Activated CD8-positive, alpha-beta memory T cell treated with anti-CD3 and anti-CD28 coated beads for 36 hours (primary cell): Measurements from ENCODE around the gene CD48. TPM values are rescaled to one million over a fixed set of nuclear protein-coding genes. Genes with fewer than 3 reads are reported as not detected.
"Not testable (repeated sequence)": the region's sequence is repeated elsewhere in the genome, so short reads cannot be mapped to it uniquely, and the experiment has no call there.

Experiments
- CTCF ChIA-PET: fragments of 350-600 bp; sonication (Branson Sonifier 250); formaldehyde crosslinking; loops from one replicate; lab custom pipeline; 2021; ENCODE audit warnings: antibody characterized with exemption; lab: Charles Lee
- POLR2A ChIA-PET: fragments of 350-600 bp; sonication (Branson Sonifier 250); formaldehyde crosslinking; loops from one replicate; lab custom pipeline; 2021; ENCODE audit warnings: antibody characterized with exemption; lab: Charles Lee
- total RNA-seq, 2 experiments: library from RNA; stranded (reverse); gene quantifications; one replicate each; pipeline ENCODE4 v1.2.3, GENCODE V29; 2021

The CD48 gene
- total RNA-seq, 2 experiments from 2014 or later = 292 to 307 TPM

GRCh38 chr1:160652924-160653619 is 58.5 kb downstream of the CD48 start:
- ChIA-PET POLR2A (no interaction called here), CTCF (interaction anchor here (1.3 kb wide), 1 partner anchor 22 kb away, joined by 5 read pairs; no protein-coding TSS in a partner anchor)

GRCh38 chr1:160652065-160652641 is 59.5 kb downstream of the CD48 start:
- CTCF ChIA-PET, POLR2A ChIA-PET: not testable (repeated sequence)

- ChIA-PET CTCF (no interaction called here), POLR2A (no interaction called here)
These were observed 60.1 kb downstream of the CD48 start for GRCh38 chr1:160651433-160652064.

GRCh38 chr1:160647329-160647720 is 64.3 kb downstream of the CD48 start:
- CTCF ChIA-PET = interaction anchor here (0.6 to 2.8 kb wide), 6 partner anchors 17 to 343 kb away, joined by 3 to 11 read pairs (median 4); no protein-coding TSS in a partner anchor
- POLR2A ChIA-PET = interaction anchor here (0.6 to 2.5 kb wide), 13 partner anchors 9 to 151 kb away, joined by 3 to 14 read pairs (median 4); partner anchors contain the start of gene CD48

GRCh38 chr1:160646711-160647328 is 64.8 kb downstream of the CD48 start, which contains the start of gene SLAMF1:
SLAMF1 (minus strand) TSS chr1:160647044; CDS start chr1:160646945, 99 bp downstream.
- ChIA-PET POLR2A (interaction anchor here (0.6 to 2.5 kb wide), 13 partner anchors 9 to 151 kb away, joined by 3 to 14 read pairs (median 4); partner anchors contain the start of gene CD48), CTCF (interaction anchor here (0.6 to 2.8 kb wide), 6 partner anchors 17 to 34 kb away, joined by 3 to 11 read pairs (median 4); no protein-coding TSS in a partner anchor)

GRCh38 chr1:160646180-160646579 is 65.4 kb downstream of the CD48 start:
- ChIA-PET CTCF (interaction anchor here (0.9 to 2.8 kb wide), 8 partner anchors 14 to 29 kb away, joined by 3 to 11 read pairs (median 4); no protein-coding TSS in a partner anchor), POLR2A (interaction anchor here (1.3 to 2.5 kb wide), 7 partner anchors 17 to 65 kb away, joined by 3 to 14 read pairs (median 6); partner anchors contain the start of gene CD48)

GRCh38 chr1:160645386-160646130 is 66.1 kb downstream of the CD48 start:
- POLR2A ChIA-PET = interaction anchor here (1.0 to 2.5 kb wide), 7 partner anchors 17 to 66 kb away, joined by 3 to 14 read pairs (median 4); partner anchors contain the start of gene CD48
- CTCF ChIA-PET = interaction anchor here (0.5 to 2.8 kb wide), 6 partner anchors 10 to 30 kb away, joined by 3 to 11 read pairs (median 4); no protein-coding TSS in a partner anchor

GRCh38 chr1:160644399-160644798 is 67.2 kb downstream of the CD48 start:
- ChIA-PET POLR2A (interaction anchor here (1.0 kb wide), 2 partner anchors 29 to 41 kb away, joined by 3 to 4 read pairs; no protein-coding TSS in a partner anchor), CTCF (interaction anchor here (1.0 to 2.8 kb wide), 3 partner anchors 20 to 29 kb away, joined by 4 to 11 read pairs (median 4); no protein-coding TSS in a partner anchor)

GRCh38 chr1:160643138-160643537 is 68.5 kb downstream of the CD48 start:
- POLR2A ChIA-PET = interaction anchor here (0.6 kb wide), 2 partner anchors 40 to 297 kb away, joined by 4 to 6 read pairs; no protein-coding TSS in a partner anchor
- CTCF ChIA-PET = interaction anchor here (0.8 to 1.0 kb wide), 2 partner anchors 30 to 38 kb away, joined by 3 to 4 read pairs; no protein-coding TSS in a partner anchor

- ChIA-PET POLR2A (no interaction called here), CTCF (interaction anchor here (1.0 kb wide), 1 partner anchor 19 kb away, joined by 3 read pairs; no protein-coding TSS in a partner anchor)
These were observed 69.4 kb downstream of the CD48 start for GRCh38 chr1:160642281-160642644.

- POLR2A ChIA-PET = interaction anchor here (1.9 kb wide), 1 partner anchor 15 kb away, joined by 15 read pairs; no protein-coding TSS in a partner anchor
- CTCF ChIA-PET = interaction anchor here (0.8 to 1.3 kb wide), 3 partner anchors 13 to 19 kb away, joined by 3 to 4 read pairs (median 3); no protein-coding TSS in a partner anchor
These were observed 70.0 kb downstream of the CD48 start for GRCh38 chr1:160641323-160642280.

GRCh38 chr1:160640359-160641123 is 71.1 kb downstream of the CD48 start:
- ChIA-PET CTCF (interaction anchor here (0.6 to 1.3 kb wide), 7 partner anchors 12 to 91 kb away, joined by 3 to 4 read pairs (median 3); no protein-coding TSS in a partner anchor), POLR2A (interaction anchor here (0.6 to 2.0 kb wide), 6 partner anchors 10 to 174 kb away, joined by 3 to 15 read pairs (median 8); no protein-coding TSS in a partner anchor)

- CTCF ChIA-PET = interaction anchor here (1.0 to 1.3 kb wide), 3 partner anchors 13 to 90 kb away, joined by 3 to 4 read pairs (median 4); no protein-coding TSS in a partner anchor
- POLR2A ChIA-PET = interaction anchor here (1.0 to 2.0 kb wide), 4 partner anchors 9 to 16 kb away, joined by 4 to 15 read pairs (median 10); no protein-coding TSS in a partner anchor
These were observed 72.0 kb downstream of the CD48 start for GRCh38 chr1:160639652-160640051.

- ChIA-PET CTCF (no interaction called here), POLR2A (interaction anchor here (2.0 kb wide), 1 partner anchor 9 kb away, joined by 9 read pairs; no protein-coding TSS in a partner anchor)
These were observed 72.7 kb downstream of the CD48 start for GRCh38 chr1:160638926-160639325.

GRCh38 chr1:160638540-160638857 is 73.1 kb downstream of the CD48 start:
- POLR2A ChIA-PET = interaction anchor here (1.2 kb wide), 2 partner anchors 9 to 10 kb away, joined by 3 to 8 read pairs; partner anchors contain the start of gene SLAMF1

More at GRCh38 chr1:160638540-160638857, 73.1 kb downstream of the CD48 start:
- CTCF ChIA-PET = interaction anchor here (1.2 kb wide), 1 partner anchor 16 kb away, joined by 5 read pairs; no protein-coding TSS in a partner anchor
